ENCODE data around the gene GLI3.

GLI3 gene

GRCh38 chr7:42159130-42159529, 77.9 kb downstream of the GLI3 start:
- FAIRE-seq (no peak), DNase-seq (ENCODE audit: insufficient read length, low spot score) (no peak)
- no peak for TF ChIP-seq POLR2A (IDR thresholded peaks at IDR 0.05; ENCODE audit: low read depth, low read length)
- TF ChIP-seq SPI1 (IDR thresholded peaks at IDR 0.05; ENCODE audit: low read depth, low read length) = no peak
- TF ChIP-seq TAF1 (IDR thresholded peaks at IDR 0.05; ENCODE audit: low read depth, low read length) = no peak
- no peak for TF ChIP-seq POU2F2 (IDR thresholded peaks at IDR 0.05; ENCODE audit: low read depth, low read length)
- TF ChIP-seq PAX5 (IDR thresholded peaks at IDR 0.05; ENCODE audit: insufficient read depth, low read length, severe bottlenecking) = no peak
- TF ChIP-seq POLR2AphosphoS5 (IDR thresholded peaks at IDR 0.05; ENCODE audit: low read depth, low read length) = no peak

GRCh38 chr7:42156967-42157721, 79.9 kb downstream of the GLI3 start:
- FAIRE-seq = no peak
- DNase-seq (ENCODE audit: insufficient read length, low spot score) = no peak
- TF ChIP-seq POLR2AphosphoS5 (IDR thresholded peaks at IDR 0.05; ENCODE audit: low read depth, low read length) = no peak
- no peak for TF ChIP-seq TAF1 (IDR thresholded peaks at IDR 0.05; ENCODE audit: low read depth, low read length)
- TF ChIP-seq PAX5 (IDR thresholded peaks at IDR 0.05; ENCODE audit: insufficient read depth, low read length, severe bottlenecking) = no peak
- TF ChIP-seq POU2F2 (IDR thresholded peaks at IDR 0.05; ENCODE audit: low read depth, low read length) = no peak
- TF ChIP-seq SPI1 (IDR thresholded peaks at IDR 0.05; ENCODE audit: low read depth, low read length) = no peak
- no peak for TF ChIP-seq POLR2A (IDR thresholded peaks at IDR 0.05; ENCODE audit: low read depth, low read length)

- FAIRE-seq = no peak
Measured at GRCh38 chr7:42156291-42156865, 80.6 kb downstream of the GLI3 start.

GRCh38 chr7:42155584-42156290, 81.3 kb downstream of the GLI3 start:
- no peak for FAIRE-seq
- TF ChIP-seq POLR2AphosphoS5 (IDR thresholded peaks at IDR 0.05; ENCODE audit: low read depth, low read length) (no peak), SPI1 (IDR thresholded peaks at IDR 0.05; ENCODE audit: low read depth, low read length) (no peak)

More at GRCh38 chr7:42156291-42156865, 80.6 kb downstream of the GLI3 start:
- no peak for DNase-seq (ENCODE audit: insufficient read length, low spot score)
- TF ChIP-seq SPI1 (IDR thresholded peaks at IDR 0.05; ENCODE audit: low read depth, low read length) = no peak
- no peak for TF ChIP-seq POU2F2 (IDR thresholded peaks at IDR 0.05; ENCODE audit: low read depth, low read length)

GRCh38 chr7:42154173-42154572, 82.8 kb downstream of the GLI3 start:
- no peak for TF ChIP-seq POU2F2 (IDR thresholded peaks at IDR 0.05; ENCODE audit: low read depth, low read length)
- no peak for TF ChIP-seq POLR2A (IDR thresholded peaks at IDR 0.05; ENCODE audit: low read depth, low read length)
- no peak for TF ChIP-seq SPI1 (IDR thresholded peaks at IDR 0.05; ENCODE audit: low read depth, low read length)
- no peak for TF ChIP-seq PAX5 (IDR thresholded peaks at IDR 0.05; ENCODE audit: insufficient read depth, low read length, severe bottlenecking)
- TF ChIP-seq POLR2AphosphoS5 (IDR thresholded peaks at IDR 0.05; ENCODE audit: low read depth, low read length) = no peak
- TF ChIP-seq TAF1 (IDR thresholded peaks at IDR 0.05; ENCODE audit: low read depth, low read length) = no peak
- DNase-seq (ENCODE audit: insufficient read length, low spot score) (no peak), FAIRE-seq (no peak)

More at GRCh38 chr7:42155584-42156290, 81.3 kb downstream of the GLI3 start:
- no peak for DNase-seq (ENCODE audit: insufficient read length, low spot score)

- DNase-seq (ENCODE audit: insufficient read length, low spot score) (no peak), FAIRE-seq (no peak)
- no peak for TF ChIP-seq POU2F2 (IDR thresholded peaks at IDR 0.05; ENCODE audit: low read depth, low read length)
- no peak for TF ChIP-seq SPI1 (IDR thresholded peaks at IDR 0.05; ENCODE audit: low read depth, low read length)
- no peak for TF ChIP-seq TAF1 (IDR thresholded peaks at IDR 0.05; ENCODE audit: low read depth, low read length)
- no peak for TF ChIP-seq POLR2A (IDR thresholded peaks at IDR 0.05; ENCODE audit: low read depth, low read length)
- no peak for TF ChIP-seq POLR2AphosphoS5 (IDR thresholded peaks at IDR 0.05; ENCODE audit: low read depth, low read length)
- TF ChIP-seq PAX5 (IDR thresholded peaks at IDR 0.05; ENCODE audit: insufficient read depth, low read length, severe bottlenecking) = no peak
Measured at GRCh38 chr7:42152329-42153205, 84.4 kb downstream of the GLI3 start.

GRCh38 chr7:42151309-42151708, 85.7 kb downstream of the GLI3 start:
- DNase-seq (ENCODE audit: insufficient read length, low spot score) (no peak), FAIRE-seq (no peak)
- TF ChIP-seq POLR2AphosphoS5 (IDR thresholded peaks at IDR 0.05; ENCODE audit: low read depth, low read length) (no peak), TAF1 (IDR thresholded peaks at IDR 0.05; ENCODE audit: low read depth, low read length) (no peak), POU2F2 (IDR thresholded peaks at IDR 0.05; ENCODE audit: low read depth, low read length) (no peak), SPI1 (IDR thresholded peaks at IDR 0.05; ENCODE audit: low read depth, low read length) (no peak), PAX5 (IDR thresholded peaks at IDR 0.05; ENCODE audit: insufficient read depth, low read length, severe bottlenecking) (no peak), POLR2A (IDR thresholded peaks at IDR 0.05; ENCODE audit: low read depth, low read length) (no peak)

GRCh38 chr7:42145539-42145938, 91.5 kb downstream of the GLI3 start:
- TF ChIP-seq PAX5 (IDR thresholded peaks at IDR 0.05; ENCODE audit: insufficient read depth, low read length, severe bottlenecking) (no peak), POU2F2 (IDR thresholded peaks at IDR 0.05; ENCODE audit: low read depth, low read length) (no peak), TAF1 (IDR thresholded peaks at IDR 0.05; ENCODE audit: low read depth, low read length) (no peak), SPI1 (IDR thresholded peaks at IDR 0.05; ENCODE audit: low read depth, low read length) (no peak), POLR2A (IDR thresholded peaks at IDR 0.05; ENCODE audit: low read depth, low read length) (no peak), POLR2AphosphoS5 (IDR thresholded peaks at IDR 0.05; ENCODE audit: low read depth, low read length) (no peak)
- DNase-seq (ENCODE audit: insufficient read length, low spot score) = no peak
- no peak for FAIRE-seq

GRCh38 chr7:42144604-42145003, 92.4 kb downstream of the GLI3 start:
- no peak for FAIRE-seq
- TF ChIP-seq POU2F2 (IDR thresholded peaks at IDR 0.05; ENCODE audit: low read depth, low read length) (no peak), SPI1 (IDR thresholded peaks at IDR 0.05; ENCODE audit: low read depth, low read length) (no peak), TAF1 (IDR thresholded peaks at IDR 0.05; ENCODE audit: low read depth, low read length) (no peak), POLR2AphosphoS5 (IDR thresholded peaks at IDR 0.05; ENCODE audit: low read depth, low read length) (no peak), POLR2A (IDR thresholded peaks at IDR 0.05; ENCODE audit: low read depth, low read length) (no peak), PAX5 (IDR thresholded peaks at IDR 0.05; ENCODE audit: insufficient read depth, low read length, severe bottlenecking) (no peak)
- no peak for DNase-seq (ENCODE audit: insufficient read length, low spot score)
